HL-60 (cell line): ENCODE results near the gene CALML6.

ENCODE experiments used
- GABPA ChIP-seq: IDR thresholded peaks from 2 replicates; pipeline ENCODE4 v1.6.1; 2012; ENCODE audit warnings: low read depth
- POLR2AphosphoS5 ChIP-seq: IDR thresholded peaks from 2 replicates; pipeline ENCODE4 v1.6.1; 2012; ENCODE audit warnings: low read depth
- REST ChIP-seq: IDR thresholded peaks from 2 replicates; pipeline ENCODE4 v1.6.1; 2012; ENCODE audit warnings: low read depth; ENCODE audit not compliant: insufficient replicate concordance
- SPI1 ChIP-seq: IDR thresholded peaks from 2 replicates; pipeline ENCODE4 v1.6.1; 2012; ENCODE audit warnings: low read depth, mild to moderate bottlenecking, borderline replicate concordance
- TF ChIP-seq, protein P1 (sequence below): IDR thresholded peaks from one replicate; pipeline ENCODE4 v1.5.1; 2011; ENCODE audit warnings: low read length, control low read depth, inconsistent platforms; ENCODE audit not compliant: insufficient read depth

GRCh38 chr1:1880617-1881312 is 34.3 kb upstream of the CALML6 start:
- TF ChIP-seq, protein P1, sequence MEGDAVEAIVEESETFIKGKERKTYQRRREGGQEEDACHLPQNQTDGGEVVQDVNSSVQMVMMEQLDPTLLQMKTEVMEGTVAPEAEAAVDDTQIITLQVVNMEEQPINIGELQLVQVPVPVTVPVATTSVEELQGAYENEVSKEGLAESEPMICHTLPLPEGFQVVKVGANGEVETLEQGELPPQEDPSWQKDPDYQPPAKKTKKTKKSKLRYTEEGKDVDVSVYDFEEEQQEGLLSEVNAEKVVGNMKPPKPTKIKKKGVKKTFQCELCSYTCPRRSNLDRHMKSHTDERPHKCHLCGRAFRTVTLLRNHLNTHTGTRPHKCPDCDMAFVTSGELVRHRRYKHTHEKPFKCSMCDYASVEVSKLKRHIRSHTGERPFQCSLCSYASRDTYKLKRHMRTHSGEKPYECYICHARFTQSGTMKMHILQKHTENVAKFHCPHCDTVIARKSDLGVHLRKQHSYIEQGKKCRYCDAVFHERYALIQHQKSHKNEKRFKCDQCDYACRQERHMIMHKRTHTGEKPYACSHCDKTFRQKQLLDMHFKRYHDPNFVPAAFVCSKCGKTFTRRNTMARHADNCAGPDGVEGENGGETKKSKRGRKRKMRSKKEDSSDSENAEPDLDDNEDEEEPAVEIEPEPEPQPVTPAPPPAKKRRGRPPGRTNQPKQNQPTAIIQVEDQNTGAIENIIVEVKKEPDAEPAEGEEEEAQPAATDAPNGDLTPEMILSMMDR: no peak
- TF ChIP-seq REST: no peak
- no peak for TF ChIP-seq POLR2AphosphoS5
- TF ChIP-seq GABPA: no peak
- no peak for TF ChIP-seq SPI1
